ENCODE data around the gene MED27. TPM values are rescaled to one million over a fixed set of nuclear protein-coding genes. Genes with fewer than 3 reads are reported as not detected.
"Not testable (repeated sequence)": the region's sequence is repeated elsewhere in the genome, so short reads cannot be mapped to it uniquely, and the experiment has no call there.

The MED27 gene
- total RNA-seq, 2 donors from 2014 or later, result 29.8 to 37.0 TPM

- no peaks in the 10 kb centered on the region for H3K27me3 Mint-ChIP-seq (ENCODE audit: insufficient read depth)
- WGBS, 2 experiments (ENCODE audit: insufficient coverage in 1 of 2, insufficient read length in 1 of 2), result 92% methylated on average over 2 of the region's 4 CpGs; no CpG with 5 or more reads in 1 of the 2 experiments
- no peak overlapping the region for H3K9ac ChIP-seq (ENCODE audit: extremely low read depth, low read length, poor library complexity, severe bottlenecking)
- no peak for DNase-seq
- no peaks in the 10 kb centered on the region for H3K36me3 ChIP-seq (ENCODE audit: control insufficient read depth, insufficient read depth, low read length)
- H3K9me3 Mint-ChIP-seq, result no peaks in the 10 kb centered on the region
- H3K27me3 ChIP-seq (ENCODE audit: control insufficient read depth, insufficient read depth, low read length, poor library complexity, severe bottlenecking), result no peaks in the 10 kb centered on the region
- peaks cover 6% of the 10 kb centered on the region for H3K4me1 ChIP-seq (ENCODE audit: control insufficient read depth, insufficient read depth, low read length)
- no peak overlapping the region for H3K4me3 ChIP-seq (ENCODE audit: low read length)
- no peak overlapping the region for H3K4me3 Mint-ChIP-seq
- peaks cover 23% of the 10 kb centered on the region for H3K4me1 Mint-ChIP-seq
- H3K27ac Mint-ChIP-seq, result no peak overlapping the region
- TF ChIP-seq, protein P1, sequence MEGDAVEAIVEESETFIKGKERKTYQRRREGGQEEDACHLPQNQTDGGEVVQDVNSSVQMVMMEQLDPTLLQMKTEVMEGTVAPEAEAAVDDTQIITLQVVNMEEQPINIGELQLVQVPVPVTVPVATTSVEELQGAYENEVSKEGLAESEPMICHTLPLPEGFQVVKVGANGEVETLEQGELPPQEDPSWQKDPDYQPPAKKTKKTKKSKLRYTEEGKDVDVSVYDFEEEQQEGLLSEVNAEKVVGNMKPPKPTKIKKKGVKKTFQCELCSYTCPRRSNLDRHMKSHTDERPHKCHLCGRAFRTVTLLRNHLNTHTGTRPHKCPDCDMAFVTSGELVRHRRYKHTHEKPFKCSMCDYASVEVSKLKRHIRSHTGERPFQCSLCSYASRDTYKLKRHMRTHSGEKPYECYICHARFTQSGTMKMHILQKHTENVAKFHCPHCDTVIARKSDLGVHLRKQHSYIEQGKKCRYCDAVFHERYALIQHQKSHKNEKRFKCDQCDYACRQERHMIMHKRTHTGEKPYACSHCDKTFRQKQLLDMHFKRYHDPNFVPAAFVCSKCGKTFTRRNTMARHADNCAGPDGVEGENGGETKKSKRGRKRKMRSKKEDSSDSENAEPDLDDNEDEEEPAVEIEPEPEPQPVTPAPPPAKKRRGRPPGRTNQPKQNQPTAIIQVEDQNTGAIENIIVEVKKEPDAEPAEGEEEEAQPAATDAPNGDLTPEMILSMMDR (conservative IDR thresholded peaks at IDR 0.05), result no peak
- H3K36me3 Mint-ChIP-seq (ENCODE audit: low read depth), result peaks cover 8% of the 10 kb centered on the region
- H3K9me3 ChIP-seq (ENCODE audit: control insufficient read depth, low read length), result no peaks in the 10 kb centered on the region
- no peak overlapping the region for H3K27ac ChIP-seq (ENCODE audit: low read depth, low read length)
Observed at GRCh38 chr9:131923766-131924165, 155.9 kb downstream of the MED27 start.

DNA sequence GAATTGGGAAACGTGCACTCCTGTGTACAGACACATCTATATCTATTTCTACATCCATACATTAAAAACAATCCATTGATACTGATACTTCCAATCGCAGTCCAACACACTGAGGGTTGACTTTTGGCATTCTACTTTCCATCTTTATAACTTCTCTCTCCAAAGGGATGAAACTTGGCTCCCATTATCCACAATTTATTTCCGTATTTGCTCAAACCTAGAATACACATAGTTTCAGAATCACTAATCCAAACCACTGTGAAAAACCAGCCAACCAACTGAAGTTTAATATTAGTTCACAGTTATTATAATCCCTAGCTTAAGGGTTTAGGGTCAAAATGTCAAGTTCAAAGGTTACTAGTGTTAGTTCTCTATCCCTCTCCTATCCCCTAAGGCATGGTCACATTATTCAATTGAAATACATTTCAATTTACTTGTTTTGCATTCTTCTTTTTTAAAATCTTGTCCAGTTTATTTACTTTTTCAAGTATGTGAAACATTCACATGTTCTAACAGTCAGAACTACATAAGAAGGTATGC, 156.5 kb downstream of the MED27 start:
- Mint-ChIP-seq H3K27me3 (ENCODE audit: insufficient read depth) (no peaks in the 10 kb centered on the region), H3K4me1 (peaks cover 25% of the 10 kb centered on the region), H3K4me3 (no peak overlapping the region), H3K36me3 (ENCODE audit: low read depth) (peaks cover 8% of the 10 kb centered on the region), H3K9me3 (no peaks in the 10 kb centered on the region), H3K27ac (no peak overlapping the region)
- Histone ChIP-seq H3K4me3 (ENCODE audit: low read length) (no peak overlapping the region), H3K27ac (ENCODE audit: low read depth, low read length) (no peak overlapping the region), H3K36me3 (ENCODE audit: control insufficient read depth, insufficient read depth, low read length) (no peaks in the 10 kb centered on the region), H3K9ac (ENCODE audit: extremely low read depth, low read length, poor library complexity, severe bottlenecking) (no peak overlapping the region), H3K4me1 (ENCODE audit: control insufficient read depth, insufficient read depth, low read length) (peaks cover 6% of the 10 kb centered on the region), H3K9me3 (ENCODE audit: control insufficient read depth, low read length) (no peaks in the 10 kb centered on the region), H3K27me3 (ENCODE audit: control insufficient read depth, insufficient read depth, low read length, poor library complexity, severe bottlenecking) (no peaks in the 10 kb centered on the region)
- 82 to 94% methylated on average over 3 of the region's 3 CpGs for WGBS, 2 experiments (ENCODE audit: insufficient coverage in 1 of 2, insufficient read length in 1 of 2)
- TF ChIP-seq, protein P1 (conservative IDR thresholded peaks at IDR 0.05), result no peak
- no peak for DNase-seq

DNA sequence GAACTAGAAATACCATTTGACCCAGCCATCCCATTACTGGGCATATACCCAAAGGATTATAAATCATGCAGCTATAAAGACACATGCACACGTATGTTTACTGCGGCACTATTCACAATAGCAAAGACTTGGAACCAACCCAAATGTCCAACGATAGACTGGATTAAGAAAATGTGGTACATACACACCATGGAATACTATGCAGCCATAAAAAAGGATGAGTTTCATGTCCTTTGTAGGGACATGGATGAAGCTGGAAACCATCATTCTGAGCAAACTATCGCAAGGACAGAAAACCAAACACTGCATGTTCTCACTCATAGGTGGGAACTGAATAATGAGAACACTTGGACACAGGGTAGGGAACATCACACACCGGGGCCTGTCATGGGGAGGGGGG, 158.0 kb downstream of the MED27 start:
- not testable (repeated sequence) for H3K4me3 Mint-ChIP-seq; H3K9me3 Mint-ChIP-seq; H3K27ac Mint-ChIP-seq; H3K4me3 ChIP-seq (ENCODE audit: low read length); DNase-seq; H3K36me3 ChIP-seq (ENCODE audit: control insufficient read depth, insufficient read depth, low read length); H3K36me3 Mint-ChIP-seq (ENCODE audit: low read depth); H3K4me1 ChIP-seq (ENCODE audit: control insufficient read depth, insufficient read depth, low read length); H3K27ac ChIP-seq (ENCODE audit: low read depth, low read length); H3K27me3 Mint-ChIP-seq (ENCODE audit: insufficient read depth); H3K9ac ChIP-seq (ENCODE audit: extremely low read depth, low read length, poor library complexity, severe bottlenecking); H3K9me3 ChIP-seq (ENCODE audit: control insufficient read depth, low read length); H3K27me3 ChIP-seq (ENCODE audit: control insufficient read depth, insufficient read depth, low read length, poor library complexity, severe bottlenecking)
- peaks cover 24% of the 10 kb centered on the region for H3K4me1 Mint-ChIP-seq
- 97% methylated on average over 4 of the region's 5 CpGs; no CpG with 5 or more reads in 1 of the 2 experiments for WGBS, 2 experiments (ENCODE audit: insufficient coverage in 1 of 2, insufficient read length in 1 of 2)

GRCh38 chr9:131919216-131919615, 160.5 kb downstream of the MED27 start:
- Histone ChIP-seq H3K9ac (ENCODE audit: extremely low read depth, low read length, poor library complexity, severe bottlenecking) (no peak overlapping the region), H3K27ac (ENCODE audit: low read depth, low read length) (no peak overlapping the region), H3K36me3 (ENCODE audit: control insufficient read depth, insufficient read depth, low read length) (no peaks in the 10 kb centered on the region), H3K4me3 (ENCODE audit: low read length) (no peak overlapping the region), H3K27me3 (ENCODE audit: control insufficient read depth, insufficient read depth, low read length, poor library complexity, severe bottlenecking) (no peaks in the 10 kb centered on the region), H3K4me1 (ENCODE audit: control insufficient read depth, insufficient read depth, low read length) (peaks cover 6% of the 10 kb centered on the region), H3K9me3 (ENCODE audit: control insufficient read depth, low read length) (no peaks in the 10 kb centered on the region)
- 90 to 100% methylated on average over 1 of the region's 1 CpG for WGBS, 2 experiments (ENCODE audit: insufficient coverage in 1 of 2, insufficient read length in 1 of 2)
- TF ChIP-seq, protein P1 (conservative IDR thresholded peaks at IDR 0.05), result no peak
- DNase-seq, result no peak
- Mint-ChIP-seq H3K27me3 (ENCODE audit: insufficient read depth) (no peaks in the 10 kb centered on the region), H3K27ac (peak overlapping the region; percentile 56), H3K4me1 (peaks cover 20% of the 10 kb centered on the region), H3K4me3 (no peak overlapping the region), H3K36me3 (ENCODE audit: low read depth) (peaks cover 8% of the 10 kb centered on the region), H3K9me3 (no peaks in the 10 kb centered on the region)

Data from endodermal cell (in vitro differentiated cells).